ENCODE measurements around the gene DNAJB12.
A peak's percentile ranks its signal among the peaks of the same experiment; 100 is the strongest.
"Not testable (repeated sequence)": the region's sequence is repeated elsewhere in the genome, so short reads cannot be mapped to it uniquely, and the experiment has no call there.

Gene DNAJB12

DNA sequence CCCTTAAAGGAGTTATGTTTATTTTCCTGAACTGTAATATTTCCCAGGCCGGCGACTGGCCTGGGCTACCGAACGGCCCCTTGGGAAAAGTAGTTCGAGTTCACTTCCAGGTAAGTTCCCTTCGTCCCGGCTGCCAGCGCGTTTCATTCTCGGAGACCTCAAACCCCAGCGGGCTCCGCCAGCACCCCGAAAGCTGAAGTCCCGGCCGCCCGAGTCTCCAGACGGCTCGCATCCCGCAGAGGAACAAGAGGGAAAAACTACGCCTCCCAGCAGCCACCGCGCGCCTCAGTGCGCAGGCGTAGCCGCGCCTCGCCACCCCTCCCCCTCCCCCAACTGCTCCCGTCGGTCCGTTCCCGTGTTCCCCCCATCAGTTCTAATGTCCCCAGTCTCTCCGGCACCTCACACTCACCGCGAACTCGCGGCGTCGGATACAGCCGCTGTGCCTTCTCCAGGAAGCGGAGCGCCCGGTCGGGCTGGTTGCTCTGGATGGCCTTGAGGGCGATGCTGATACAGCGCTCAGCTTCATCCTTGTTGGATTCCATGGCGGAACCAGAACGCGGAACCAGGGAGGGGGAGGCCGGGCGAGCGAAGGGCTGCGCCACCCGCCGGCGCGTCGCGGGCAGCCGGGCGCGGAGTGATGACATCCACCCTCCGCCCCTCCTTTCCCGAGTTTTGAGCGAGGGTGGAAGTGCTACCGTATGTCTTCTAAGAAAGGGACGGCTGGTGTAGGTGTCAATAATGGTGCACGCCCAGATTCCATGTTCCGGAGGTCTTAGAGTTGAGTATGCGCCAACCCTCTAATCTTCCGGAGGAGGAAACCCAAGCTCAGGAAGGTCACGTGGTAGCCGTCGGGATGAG lies at the start of gene DNAJB12:
Gene DNAJB12 (minus strand): TSS at position 564 of the 858 bp plus-strand sequence. CDS start 22 bp downstream, at position 542.
- DNase-seq, result peak; percentile 95

DNA sequence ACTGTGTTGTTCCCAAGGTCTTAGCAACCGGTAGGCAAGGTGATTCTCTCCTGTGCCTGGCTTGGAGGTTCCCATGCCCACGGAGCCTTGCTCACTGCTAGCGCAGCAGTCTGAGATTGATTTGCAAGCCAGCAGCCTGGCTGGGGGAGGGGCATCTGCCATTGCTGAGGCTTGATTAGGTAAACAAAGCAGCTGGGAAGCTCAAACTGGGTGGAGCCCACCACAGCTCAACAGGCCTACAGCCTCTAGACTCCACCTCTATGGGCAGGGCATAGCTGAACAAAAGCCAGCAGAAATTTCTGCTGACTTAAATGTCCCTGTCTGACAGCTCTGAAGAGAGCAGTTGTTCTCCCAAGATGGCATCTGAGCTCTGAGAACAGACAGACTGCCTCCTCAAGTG lies 40.9 kb upstream of the DNAJB12 start:
- not testable (repeated sequence) for DNase-seq

DNA sequence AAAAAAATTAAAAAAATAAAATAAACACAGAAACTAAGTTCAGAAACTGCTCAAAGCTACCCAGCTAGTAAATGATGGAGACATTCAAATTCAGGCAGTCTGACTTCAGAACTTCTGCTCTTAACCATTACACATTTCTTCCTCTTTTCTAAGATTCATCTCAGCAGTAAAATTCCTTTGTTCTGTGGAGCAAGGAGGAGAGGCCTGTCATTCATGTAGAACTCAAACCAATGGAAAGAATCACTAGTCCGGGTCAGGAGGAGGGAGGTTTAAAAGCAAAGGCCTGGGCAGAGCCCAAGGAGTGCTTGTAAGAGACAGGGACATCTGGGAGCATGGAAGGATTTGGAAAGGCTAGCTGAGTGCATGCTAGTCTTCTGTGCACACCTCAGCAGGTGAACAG lies 37.9 kb upstream of the DNAJB12 start:
- DNase-seq, result no peak

DNA sequence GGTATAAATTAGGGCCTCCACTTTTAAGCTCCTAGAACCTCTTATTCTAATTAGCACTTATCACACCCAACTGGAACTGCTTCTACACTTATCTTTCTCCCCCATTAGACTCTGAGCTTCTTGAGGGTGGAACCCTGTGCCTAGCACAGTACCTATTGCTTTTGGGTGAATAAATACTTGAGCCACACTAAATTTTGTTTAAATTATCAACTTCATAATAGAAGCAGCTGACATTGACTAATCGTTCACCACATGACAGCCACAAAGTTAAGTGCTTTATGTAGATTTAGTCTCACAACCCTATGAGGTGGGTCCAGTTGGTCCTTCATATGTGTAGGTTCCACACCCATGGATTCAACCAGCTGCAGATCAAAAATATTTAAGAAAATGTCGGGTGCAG lies 36.0 kb upstream of the DNAJB12 start:
- DNase-seq, result no peak

DNA sequence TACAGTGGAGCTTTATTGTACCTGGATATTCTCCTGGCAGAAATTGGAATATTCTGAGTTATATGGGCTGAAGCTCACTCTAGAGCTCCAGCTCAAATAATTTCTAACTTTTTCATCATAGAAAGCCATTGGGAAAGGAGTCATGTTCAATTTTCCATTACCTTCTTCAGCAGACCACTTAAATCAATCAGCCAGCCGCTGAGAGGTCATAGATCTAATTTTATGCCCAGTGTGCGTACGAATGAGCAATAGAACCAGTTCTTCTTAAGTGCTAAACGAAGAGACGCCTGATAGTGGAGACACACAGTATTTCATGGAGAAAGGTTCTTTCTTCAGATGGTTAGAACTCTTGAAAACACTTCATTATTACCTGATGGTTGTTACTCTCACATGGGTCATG lies 35.0 kb upstream of the DNAJB12 start:
- DNase-seq, result no peak

DNA sequence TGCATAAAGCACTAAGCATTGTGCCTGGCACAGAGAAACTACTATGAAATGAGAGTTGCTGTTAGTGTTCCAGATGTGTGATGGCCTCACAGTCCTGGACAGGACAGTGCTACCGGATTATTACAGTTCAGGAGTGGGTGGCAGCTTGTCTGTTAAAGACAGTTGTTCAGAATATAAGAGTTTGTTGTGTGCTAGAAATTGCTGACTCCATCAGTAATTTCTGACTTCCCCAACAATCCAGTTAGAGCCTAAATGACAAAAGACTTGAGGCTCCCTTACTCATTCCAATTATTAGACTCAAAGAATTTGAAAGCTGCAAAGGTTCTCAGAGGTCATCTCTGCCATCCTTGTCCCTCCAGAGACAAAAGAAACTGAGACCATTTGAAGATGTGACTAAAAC lies 34.3 kb upstream of the DNAJB12 start:
- no peak for DNase-seq

DNA sequence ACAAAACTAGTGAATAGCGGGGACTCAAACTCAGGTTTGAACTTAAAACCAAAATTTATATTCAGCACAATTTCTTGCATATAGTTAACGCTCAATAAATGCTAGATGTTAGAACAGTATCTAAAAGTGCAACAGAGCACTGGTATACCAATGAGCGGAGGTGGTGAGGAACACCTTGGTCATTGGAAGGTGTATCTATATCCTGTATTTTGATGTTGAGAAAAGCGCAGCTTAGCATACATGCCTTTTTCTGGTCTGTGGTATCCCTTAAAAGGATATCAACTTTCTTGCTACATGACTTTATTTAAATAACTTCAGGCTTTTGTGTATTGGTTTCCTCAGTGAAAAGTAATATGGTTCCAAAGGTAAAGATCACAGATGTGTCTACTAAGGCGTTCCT lies 33.3 kb upstream of the DNAJB12 start:
- DNase-seq, result no peak

DNA sequence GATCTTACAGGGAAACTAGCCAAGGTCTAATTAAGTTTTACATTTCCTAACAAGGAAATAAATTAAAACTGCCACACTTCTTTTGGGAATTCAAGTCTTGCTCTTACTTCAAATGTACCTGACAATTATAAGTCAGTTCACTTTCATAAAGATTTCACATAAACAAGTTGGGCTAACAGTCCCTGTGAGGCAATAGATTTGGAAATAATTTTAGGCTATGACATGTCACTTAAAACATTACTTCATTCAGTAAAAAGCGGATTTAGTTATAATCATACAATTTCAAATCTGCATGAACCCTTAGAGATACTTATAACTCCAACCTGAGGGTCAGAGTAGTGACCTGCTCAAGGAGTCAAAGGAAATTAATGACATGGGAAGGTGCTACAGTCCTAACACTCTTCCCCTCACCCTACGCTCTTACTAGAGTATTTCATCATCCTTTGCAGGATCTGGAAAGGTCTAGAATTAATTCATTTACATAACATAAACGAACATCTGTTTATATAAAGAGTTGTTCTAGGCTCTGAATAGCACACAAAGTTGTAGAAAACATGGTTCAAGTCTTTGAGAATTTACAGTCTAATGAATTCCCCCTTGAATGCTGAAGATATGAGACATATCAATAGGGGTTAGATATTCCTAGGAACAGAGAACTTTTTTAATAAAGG lies 32.3 kb upstream of the DNAJB12 start:
- peak; percentile 4 for DNase-seq

DNA sequence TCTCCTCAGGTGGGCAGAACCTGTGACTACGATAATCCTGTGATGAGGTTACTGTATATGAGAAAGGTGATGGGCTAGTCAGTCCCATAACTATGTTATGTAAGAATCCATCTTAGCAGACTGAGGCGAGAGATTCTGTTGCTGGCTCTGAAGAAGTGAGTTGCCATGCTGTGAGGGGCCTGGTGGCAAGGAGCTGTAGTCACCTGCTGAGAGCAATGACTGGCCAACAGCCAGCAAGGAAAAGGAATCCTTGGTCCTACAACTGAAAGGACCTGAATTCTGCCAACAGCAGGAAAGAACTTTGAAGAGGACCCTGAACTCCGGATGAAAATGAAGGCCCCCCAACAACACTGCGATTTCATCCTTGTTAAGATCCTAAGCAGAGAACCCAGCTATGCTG lies 31.0 kb upstream of the DNAJB12 start:
- DNase-seq, result no peak

DNA sequence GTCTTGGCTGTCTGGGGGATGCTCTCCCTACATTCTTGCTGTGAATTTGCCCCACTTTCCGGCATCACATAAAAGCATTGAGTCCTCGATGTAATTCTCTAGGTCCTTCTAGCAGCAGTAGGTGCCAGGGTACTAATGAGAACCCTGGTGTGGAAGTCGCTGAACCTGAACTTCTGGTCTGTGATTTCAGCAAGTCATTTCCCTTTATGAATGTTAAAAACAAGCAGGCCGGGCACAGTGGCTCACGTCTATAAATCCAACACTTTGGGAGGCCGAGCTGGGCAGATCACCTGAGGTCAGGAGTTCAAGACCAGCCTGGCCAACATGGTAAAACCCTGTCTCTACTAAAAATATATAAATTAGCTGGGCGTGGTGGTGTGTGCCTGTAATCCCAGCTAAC lies 30.3 kb upstream of the DNAJB12 start:
- not testable (repeated sequence) for DNase-seq

DNA sequence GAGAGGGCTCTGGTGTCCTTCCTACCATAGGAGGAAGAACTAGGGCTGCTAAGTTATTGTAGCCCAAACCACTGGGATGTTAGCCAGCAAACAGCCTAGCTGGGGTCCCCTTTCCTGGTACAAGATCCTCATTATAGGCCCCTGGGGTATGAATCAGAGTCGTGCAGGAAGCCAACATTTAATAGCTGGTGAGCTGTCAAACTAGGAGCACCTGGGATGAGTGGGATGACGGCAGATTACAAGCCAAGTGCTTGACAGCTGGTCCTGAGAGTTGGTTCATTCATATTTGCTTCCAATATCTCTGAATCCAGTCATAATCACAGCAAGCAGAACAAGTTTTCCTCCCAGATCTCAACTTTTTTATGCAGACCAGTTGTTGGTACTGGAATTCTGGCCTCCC lies 25.1 kb upstream of the DNAJB12 start:
- no peak for DNase-seq

DNA sequence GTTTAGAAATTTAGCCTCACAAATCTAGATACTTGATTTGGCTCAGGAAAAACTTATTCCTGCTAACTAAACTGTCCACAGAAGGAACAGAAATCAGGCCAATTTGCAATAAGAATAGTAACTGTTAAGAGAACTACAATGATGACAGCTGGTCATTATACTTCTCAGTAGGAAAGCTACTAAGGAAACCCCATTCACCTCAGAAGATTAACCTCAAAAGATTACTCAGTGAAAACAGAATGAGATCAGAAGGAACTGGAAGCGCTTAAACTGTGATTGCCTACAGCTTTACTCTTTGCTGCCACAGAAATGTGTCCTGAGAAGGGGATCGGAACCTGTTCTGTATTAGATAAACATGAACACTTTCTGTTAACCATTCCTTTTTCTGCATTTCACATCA lies 24.3 kb upstream of the DNAJB12 start:
- DNase-seq, result no peak

DNA sequence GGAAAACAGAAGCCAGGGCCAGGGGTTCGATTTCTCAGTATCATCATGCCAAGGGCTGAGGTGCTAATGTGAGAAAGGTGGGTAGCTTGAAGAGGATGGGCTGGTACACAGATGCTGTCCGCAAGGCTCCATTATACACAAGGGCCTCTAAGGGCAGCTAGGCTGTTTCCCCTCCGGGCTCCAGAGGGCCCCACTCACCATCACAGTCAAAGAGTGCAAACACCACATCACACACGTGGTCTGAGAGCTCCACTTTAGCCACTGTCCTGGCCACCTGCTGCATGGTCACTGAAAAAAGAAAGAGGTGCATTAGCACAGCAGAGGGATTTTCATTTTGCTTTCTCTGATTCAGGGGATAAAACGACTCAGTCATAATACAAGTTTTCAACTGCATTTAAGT lies 20.9 kb upstream of the DNAJB12 start:
- DNase-seq, result peak; percentile 46

DNA sequence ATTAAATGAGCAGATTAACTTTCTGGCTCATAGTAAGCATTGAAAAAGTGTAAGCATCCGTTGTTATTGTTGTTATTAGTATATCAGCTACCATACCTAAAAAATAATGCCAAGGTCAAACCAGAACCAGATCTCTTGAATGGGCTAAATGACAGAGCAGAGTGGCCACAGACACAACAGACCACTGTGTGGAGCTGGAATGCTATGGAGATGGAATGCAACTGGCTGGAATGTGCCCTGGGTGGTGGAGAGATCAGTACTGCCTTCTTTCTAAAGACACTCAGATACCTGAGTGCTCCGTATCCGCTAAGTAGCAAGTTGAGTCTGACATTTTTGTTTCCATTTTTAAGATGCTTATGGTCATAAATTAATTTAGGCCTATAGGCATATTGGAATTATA lies 20.5 kb upstream of the DNAJB12 start:
- no peak for DNase-seq

DNA sequence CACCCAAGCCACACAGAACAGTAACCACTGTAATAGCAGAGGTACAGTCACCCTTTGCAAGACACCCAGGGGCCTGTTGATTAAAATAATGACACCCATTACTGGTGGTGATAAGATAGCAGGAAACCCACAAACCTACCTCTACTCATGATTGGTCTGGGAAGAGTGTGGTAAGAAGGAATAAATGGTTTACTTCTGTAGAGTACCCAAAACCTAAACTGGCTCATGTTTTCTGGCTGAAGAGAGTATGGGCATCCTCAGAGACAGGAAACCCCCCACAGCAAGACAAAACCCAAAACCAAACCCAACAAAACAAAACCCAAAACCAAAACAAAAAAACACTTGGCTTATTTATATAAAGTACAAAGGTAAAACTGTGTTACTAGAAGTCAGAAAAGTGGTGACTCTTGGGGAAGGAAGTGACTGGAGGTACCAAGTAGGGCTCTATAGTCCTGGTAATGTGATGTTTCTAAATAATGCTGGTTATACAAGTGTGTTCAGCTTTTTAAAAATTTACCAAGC lies 15.5 kb upstream of the DNAJB12 start:
- DNase-seq, result no peak

DNA sequence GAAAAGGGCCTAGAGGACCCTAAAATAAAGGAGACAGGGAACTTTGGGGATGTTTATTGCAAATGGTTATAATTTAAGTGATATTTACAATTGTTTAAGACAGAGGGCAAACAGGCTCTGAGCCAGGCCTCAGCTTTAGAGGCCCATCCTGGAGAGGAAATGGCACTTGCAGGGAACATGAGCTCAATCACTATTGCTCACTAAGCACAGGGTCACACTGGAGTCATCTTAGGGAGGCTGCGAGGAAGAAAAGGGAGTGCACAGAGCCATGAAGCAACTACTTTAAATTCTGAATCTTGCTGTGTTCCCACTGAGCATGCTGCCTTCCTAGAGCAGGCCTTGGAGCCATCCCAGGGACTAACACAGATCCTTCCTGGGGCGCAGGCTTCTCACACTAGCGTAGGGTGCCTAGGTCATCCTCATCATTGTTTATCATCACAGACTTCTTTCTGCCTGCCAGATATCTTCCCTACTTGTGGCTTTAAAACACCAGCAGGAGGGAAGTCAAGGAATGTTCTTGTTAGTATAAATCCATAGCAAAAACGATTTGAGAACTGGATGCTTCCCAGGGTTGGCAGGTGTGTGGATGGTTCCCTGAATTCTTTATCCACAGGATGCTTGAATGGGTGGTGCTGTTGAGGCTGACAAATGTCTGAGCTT lies 12.7 kb upstream of the DNAJB12 start:
- no peak for DNase-seq

DNA sequence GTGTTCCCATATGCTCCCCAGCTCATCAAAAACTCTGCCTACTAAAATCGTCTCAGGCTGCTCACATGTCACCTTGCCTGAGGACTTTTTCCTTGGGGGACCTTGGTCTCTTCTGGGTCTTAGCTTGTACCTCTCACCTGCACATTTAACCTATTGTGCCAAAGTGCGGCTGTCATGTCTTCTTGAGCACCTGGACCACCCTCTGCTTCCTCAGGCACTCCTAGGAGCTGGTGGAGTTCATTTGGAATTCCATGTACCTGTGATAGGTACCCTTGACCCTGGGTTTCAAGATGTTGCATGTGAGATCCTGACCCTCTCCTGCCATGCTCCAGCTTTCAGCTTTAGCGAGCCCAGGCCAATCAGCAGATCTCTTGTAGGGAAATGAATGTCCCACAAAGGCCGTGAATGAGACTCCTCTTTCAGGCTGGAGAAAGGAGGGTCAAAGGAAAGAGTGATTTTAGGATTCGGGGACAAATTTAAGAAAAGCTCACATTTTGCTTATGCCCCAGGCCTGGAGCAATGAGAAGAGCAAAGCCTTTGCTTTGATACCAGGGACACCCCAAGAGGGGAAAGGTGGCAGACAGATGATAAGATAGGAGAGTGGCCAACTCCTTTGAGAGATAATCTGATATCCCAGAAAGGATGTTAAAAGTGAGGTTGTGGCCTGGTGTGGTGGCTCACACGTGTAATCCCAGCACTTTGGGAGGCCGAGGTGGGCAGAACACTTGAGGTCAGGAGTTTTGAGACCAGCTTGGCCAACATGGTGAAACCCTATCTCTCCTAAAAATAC lies 10.6 kb upstream of the DNAJB12 start:
- no peak for DNase-seq

DNA sequence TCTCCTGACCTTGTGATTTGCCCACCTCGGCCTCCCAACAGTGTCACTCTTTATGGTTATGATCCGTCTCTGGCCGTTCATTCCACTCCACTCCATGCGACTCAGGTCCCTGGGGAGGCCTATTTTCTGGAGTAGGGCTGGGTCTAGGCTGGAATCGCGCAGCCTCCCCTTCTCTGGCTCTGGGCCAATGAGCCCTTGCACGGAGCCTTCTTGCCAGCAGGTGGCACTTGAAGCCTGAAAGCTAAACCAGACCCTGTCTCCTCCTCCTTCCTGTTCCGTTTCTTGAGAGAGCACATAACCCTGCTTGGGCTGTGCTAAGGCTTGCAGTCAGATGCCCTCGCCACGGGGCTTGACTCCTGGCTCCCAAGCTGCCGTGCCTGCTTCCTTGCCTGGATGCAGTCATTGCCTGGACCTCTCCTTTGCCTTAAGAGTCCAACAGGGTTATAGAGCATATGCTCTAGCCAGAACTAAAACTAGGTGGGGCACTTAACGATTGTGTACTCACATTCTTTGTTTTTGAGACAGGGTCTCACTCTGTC lies 9.6 kb upstream of the DNAJB12 start:
- peak; percentile 93 for DNase-seq

DNA sequence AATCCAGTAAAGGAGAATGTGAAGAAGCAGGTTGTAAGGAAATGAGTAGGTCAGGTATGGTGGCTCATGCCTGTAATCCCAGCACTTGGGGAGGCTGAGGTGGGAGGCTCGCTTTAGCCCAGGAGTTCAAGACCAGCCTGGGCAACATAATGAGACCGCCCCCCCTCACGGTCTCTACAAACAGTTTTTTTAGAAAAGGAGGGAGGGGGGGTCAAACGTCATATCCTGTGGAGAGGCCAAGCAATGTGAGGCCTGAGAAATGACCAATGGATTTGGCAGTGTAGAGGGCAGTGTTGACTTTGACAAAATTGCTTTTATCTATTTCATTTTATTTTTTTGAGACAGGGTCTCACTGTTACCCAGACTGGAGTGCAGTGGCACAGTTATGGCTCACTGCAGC lies 2.3 kb upstream of the DNAJB12 start:
- no peak for DNase-seq

DNA sequence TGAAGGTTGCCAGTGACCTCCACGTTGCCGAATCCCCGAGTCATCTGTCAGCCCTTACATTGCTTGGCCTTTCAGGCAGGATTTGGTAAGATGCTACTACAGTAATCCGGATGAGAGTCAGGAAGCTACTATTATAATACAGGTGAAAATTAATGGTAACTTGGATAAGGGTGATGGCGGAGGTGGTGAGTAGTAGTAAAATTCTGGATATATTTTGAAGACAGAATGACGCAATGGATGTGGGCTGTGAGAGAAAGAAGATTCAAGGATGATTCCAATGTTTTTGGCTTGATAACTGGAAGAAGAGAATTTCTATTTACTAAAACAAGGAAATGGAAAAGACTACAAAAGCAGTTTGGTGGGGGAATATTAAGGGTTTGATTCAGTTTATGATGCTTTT lies 1.4 kb upstream of the DNAJB12 start:
- DNase-seq, result no peak

DNA sequence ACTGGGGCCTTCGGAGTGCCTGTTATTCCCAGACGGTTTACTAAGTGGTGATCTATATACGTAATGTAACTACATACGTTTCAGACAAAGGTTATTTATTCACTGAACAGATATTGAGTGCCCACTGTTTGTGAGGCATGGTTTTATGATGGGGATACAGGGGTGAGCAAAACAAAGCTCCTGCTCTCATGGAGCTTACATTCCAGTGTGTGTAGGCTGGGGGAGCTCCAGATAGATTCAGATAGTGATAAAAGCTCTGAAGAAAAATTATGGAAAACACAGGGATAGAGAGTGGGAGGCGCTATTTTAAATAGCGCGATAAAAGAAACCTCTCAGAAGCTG lies 466 bp upstream of the DNAJB12 start:
- no peak for DNase-seq

DNA sequence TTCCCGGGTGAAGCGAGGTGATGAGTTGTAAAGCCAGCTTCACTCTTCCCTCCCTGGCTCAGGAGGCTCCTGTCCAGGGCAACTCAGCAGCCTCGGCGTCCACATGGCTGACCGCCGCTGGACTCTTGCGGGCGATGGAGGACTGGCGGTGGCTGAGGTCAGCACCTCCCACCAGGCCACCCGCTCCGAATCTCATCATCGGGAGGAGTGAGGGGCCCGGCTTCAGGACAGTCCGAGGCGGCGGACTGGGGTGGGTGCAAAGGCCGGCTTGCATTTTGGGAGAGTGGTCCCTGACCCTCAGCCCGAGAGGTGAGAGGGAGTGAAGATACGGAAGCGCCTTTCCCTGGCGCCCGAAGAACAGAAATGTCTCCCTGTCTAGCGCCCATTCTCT lies 759 bp downstream of the DNAJB12 start:
- no peak for DNase-seq

All from NCI-H69 (cell line).